ENCODE data around the gene CCNB1IP1.
A peak's percentile ranks its signal among the peaks of the same experiment; 100 is the strongest.

Gene CCNB1IP1

GRCh38 chr14:20327005-20327869 is 5.8 kb downstream of the CCNB1IP1 start:
- no peak overlapping the region for H3K4me3 ChIP-seq (replicated peaks; ENCODE audit: low read depth, low read length)
- TF ChIP-seq CTCF (IDR thresholded peaks at IDR 0.05; ENCODE audit: low read length, missing control alignments) = peak; percentile 64
- peak; percentile 82 for DNase-seq (ENCODE audit: low read depth)

GRCh38 chr14:20317720-20318119 is 15.4 kb downstream of the CCNB1IP1 start:
- no peak overlapping the region for H3K4me3 ChIP-seq (replicated peaks; ENCODE audit: low read depth, low read length)
- TF ChIP-seq CTCF (IDR thresholded peaks at IDR 0.05; ENCODE audit: low read length, missing control alignments) = no peak
- DNase-seq (ENCODE audit: low read depth) = no peak

GRCh38 chr14:20314026-20314425 is 19.1 kb downstream of the CCNB1IP1 start:
- DNase-seq (ENCODE audit: low read depth) = no peak
- no peak for TF ChIP-seq CTCF (IDR thresholded peaks at IDR 0.05; ENCODE audit: low read length, missing control alignments)

GRCh38 chr14:20306079-20306423 is 27.0 kb downstream of the CCNB1IP1 start:
- no peak for TF ChIP-seq CTCF (IDR thresholded peaks at IDR 0.05; ENCODE audit: low read length, missing control alignments)
- no peak for DNase-seq (ENCODE audit: low read depth)
- peak overlapping the region; percentile 84 for H3K4me3 ChIP-seq (replicated peaks; ENCODE audit: low read depth, low read length)

More at GRCh38 chr14:20314026-20314425, 19.1 kb downstream of the CCNB1IP1 start:
- no peak overlapping the region for H3K4me3 ChIP-seq (replicated peaks; ENCODE audit: low read depth, low read length)

- peak; percentile 98 for TF ChIP-seq CTCF (IDR thresholded peaks at IDR 0.05; ENCODE audit: low read length, missing control alignments)
- H3K4me3 ChIP-seq (replicated peaks; ENCODE audit: low read depth, low read length) = peak within 1 kb of the TSS; percentile 84
- peak; percentile 95 for DNase-seq (ENCODE audit: low read depth)
Observed at GRCh38 chr14:20305265-20306078, 27.6 kb downstream of the CCNB1IP1 start, which contains the start of gene TTC5. TSS of gene TTC5 (minus strand) at chr14:20305951. CDS start at chr14:20305937, 14 bp downstream.

- no peak overlapping the region for H3K4me3 ChIP-seq (replicated peaks; ENCODE audit: low read depth, low read length)
- TF ChIP-seq CTCF (IDR thresholded peaks at IDR 0.05; ENCODE audit: low read length, missing control alignments) = no peak
- DNase-seq (ENCODE audit: low read depth) = peak; percentile 27
Observed at GRCh38 chr14:20302042-20302755, 30.9 kb downstream of the CCNB1IP1 start.

Measured in fibroblast of pulmonary artery (primary cell).